Breast epithelium (tissue), 4 donors: ENCODE measurements around the gene USP53. TPM values are rescaled to one million over a fixed set of nuclear protein-coding genes. Genes with fewer than 3 reads are reported as not detected.

ENCODE experiments used
- DNase-seq, 2 donors: peaks; one replicate each; pipeline ENCODE4 v3.0.0-alpha.2; 2019; ENCODE audit warnings: low spot score in 2 of 2
- H3K27ac ChIP-seq, 2 donors: fragments of 200-600 bp; sonication (generic) in 1 of 2; one replicate each; pipeline ENCODE4 v1.5.1; 2016 to 2019; ENCODE audit warnings: mild to moderate bottlenecking in 1 of 2
- H3K27me3 ChIP-seq, 2 donors: fragments of 200-600 bp; sonication (generic) in 1 of 2; one replicate each; pipeline versions ENCODE4 v1.5.1 to v1.6.0; 2017 to 2019; ENCODE audit warnings: control low read depth in 1 of 2, mild to moderate bottlenecking in 1 of 2
- H3K36me3 ChIP-seq: fragments of 200-600 bp; one replicate; pipeline ENCODE4 v1.5.1; 2019
- H3K4me1 ChIP-seq, 2 donors: fragments of 200-600 bp; sonication (generic); one replicate each; pipeline ENCODE4 v1.5.1; 2016 to 2019; ENCODE audit warnings: control low read depth in 1 of 2
- H3K4me3 ChIP-seq, 3 donors: fragments of 200-600 bp; sonication (generic); 1 replicate in 2 of 3; 2 replicates in 1 of 3; pipeline ENCODE4 v1.5.1; 2016 to 2019; ENCODE audit warnings: mild to moderate bottlenecking in 3 of 3, moderate library complexity in 2 of 3
- H3K9me3 ChIP-seq, 2 donors: fragments of 200-600 bp; sonication (generic) in 1 of 2; one replicate each; pipeline ENCODE4 v1.5.1; 2016 to 2019; ENCODE audit warnings: control low read depth in 1 of 2
- POLR2A ChIP-seq: fragments of 450-650 bp; IDR thresholded peaks from one replicate; pipeline ENCODE4 v1.6.1; 2016; ENCODE audit warnings: antibody characterized with exemption, mild to moderate bottlenecking, moderate library complexity
- POLR2AphosphoS5 ChIP-seq, 3 donors: sonication (generic); formaldehyde crosslinking; IDR thresholded peaks; one replicate each; pipeline ENCODE4 v1.6.1; 2017; ENCODE audit warnings: antibody characterized with exemption in 3 of 3
- intact Hi-C: fragments of 100-400 bp; cut with DNase I; formaldehyde crosslinking; loops from one replicate; pipeline ENCODE4 v1.15.1; 2023; ENCODE audit warnings: low total_unique reads
- total RNA-seq, 3 donors: library from RNA; depleted of rRNA; stranded (reverse); fragments of >200 nt; gene quantifications; one replicate each; pipeline ENCODE4 v1.1.0, GENCODE V29; 2016
- TF ChIP-seq, protein P1 (sequence below), 3 donors: fragments of 450-650 bp; IDR thresholded peaks; one replicate each; pipeline ENCODE4 v1.5.1; 2016 to 2017; ENCODE audit warnings: antibody characterized with exemption in 3 of 3, mild to moderate bottlenecking in 3 of 3, moderate library complexity in 3 of 3

The USP53 gene
- total RNA-seq, 3 donors from 2014 or later = 123 to 167 (median 136) TPM

DNA sequence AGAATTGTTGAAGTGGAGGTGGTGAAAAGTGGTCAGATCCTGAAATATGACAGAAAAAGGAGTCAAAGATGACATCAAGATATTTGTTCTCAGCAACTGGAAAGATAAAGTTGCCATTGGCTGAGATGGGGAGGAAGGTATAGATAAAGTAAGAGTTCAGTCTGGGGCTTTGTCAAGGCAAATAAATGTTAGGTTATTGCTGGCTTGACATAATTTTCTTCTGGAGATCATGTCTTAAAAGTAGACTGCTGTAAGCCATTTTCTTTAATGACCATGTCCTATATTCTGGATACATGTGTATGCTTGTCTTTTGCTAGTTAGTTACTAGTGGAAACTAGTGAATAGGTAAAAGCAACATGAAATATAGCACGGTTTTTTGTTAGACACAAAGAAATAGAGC is 5.6 kb downstream of the USP53 start:
- intact Hi-C loops = no loop called here
- DNase-seq = no peak
- H3K9me3 ChIP-seq = no peaks in the 10 kb centered on the region
- TF ChIP-seq, protein P1, sequence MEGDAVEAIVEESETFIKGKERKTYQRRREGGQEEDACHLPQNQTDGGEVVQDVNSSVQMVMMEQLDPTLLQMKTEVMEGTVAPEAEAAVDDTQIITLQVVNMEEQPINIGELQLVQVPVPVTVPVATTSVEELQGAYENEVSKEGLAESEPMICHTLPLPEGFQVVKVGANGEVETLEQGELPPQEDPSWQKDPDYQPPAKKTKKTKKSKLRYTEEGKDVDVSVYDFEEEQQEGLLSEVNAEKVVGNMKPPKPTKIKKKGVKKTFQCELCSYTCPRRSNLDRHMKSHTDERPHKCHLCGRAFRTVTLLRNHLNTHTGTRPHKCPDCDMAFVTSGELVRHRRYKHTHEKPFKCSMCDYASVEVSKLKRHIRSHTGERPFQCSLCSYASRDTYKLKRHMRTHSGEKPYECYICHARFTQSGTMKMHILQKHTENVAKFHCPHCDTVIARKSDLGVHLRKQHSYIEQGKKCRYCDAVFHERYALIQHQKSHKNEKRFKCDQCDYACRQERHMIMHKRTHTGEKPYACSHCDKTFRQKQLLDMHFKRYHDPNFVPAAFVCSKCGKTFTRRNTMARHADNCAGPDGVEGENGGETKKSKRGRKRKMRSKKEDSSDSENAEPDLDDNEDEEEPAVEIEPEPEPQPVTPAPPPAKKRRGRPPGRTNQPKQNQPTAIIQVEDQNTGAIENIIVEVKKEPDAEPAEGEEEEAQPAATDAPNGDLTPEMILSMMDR (IDR thresholded peaks at IDR 0.05) = no peak
- TF ChIP-seq POLR2A = no peak
- no peak for TF ChIP-seq POLR2AphosphoS5 (IDR thresholded peaks at IDR 0.05)
- H3K4me1 ChIP-seq = peaks cover 0 to 4% of the 10 kb centered on the region in 2 donors
- H3K4me3 ChIP-seq = peak overlapping the region; percentile 4 to 94 (median 12)
- peaks cover 9% of the 10 kb centered on the region for H3K36me3 ChIP-seq
- H3K27me3 ChIP-seq = no peaks in the 10 kb centered on the region
- no peak overlapping the region for H3K27ac ChIP-seq

DNA sequence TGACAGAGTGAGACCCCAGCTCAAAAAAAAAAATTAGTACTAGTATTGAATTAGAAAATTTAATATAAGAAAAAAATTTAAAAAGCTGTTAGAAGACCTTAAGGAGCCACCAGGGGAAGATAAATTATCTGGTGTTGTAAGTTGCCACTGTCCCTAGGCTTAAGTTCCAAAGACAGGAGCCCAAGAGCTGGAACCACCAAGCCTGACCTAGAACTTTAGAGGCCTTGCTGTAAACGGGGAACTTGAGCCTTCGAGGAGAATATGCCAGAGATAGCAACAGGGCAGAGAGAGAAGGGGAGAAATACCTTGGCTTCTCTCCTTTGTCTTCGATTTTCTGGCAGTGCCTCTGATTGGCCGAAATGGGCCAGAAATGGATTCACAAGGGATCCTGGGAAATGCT is 8.9 kb downstream of the USP53 start:
- Histone ChIP-seq H3K27me3 (no peaks in the 10 kb centered on the region), H3K27ac (no peak overlapping the region), H3K36me3 (peaks cover 9% of the 10 kb centered on the region), H3K4me3 (no peak overlapping the region), H3K9me3 (no peaks in the 10 kb centered on the region), H3K4me1 (peaks cover 0 to 4% of the 10 kb centered on the region in 2 donors)
- DNase-seq = no peak
- intact Hi-C loops = no loop called here
- TF ChIP-seq POLR2A = no peak
- TF ChIP-seq, protein P1 (IDR thresholded peaks at IDR 0.05) = no peak
- no peak for TF ChIP-seq POLR2AphosphoS5 (IDR thresholded peaks at IDR 0.05)

DNA sequence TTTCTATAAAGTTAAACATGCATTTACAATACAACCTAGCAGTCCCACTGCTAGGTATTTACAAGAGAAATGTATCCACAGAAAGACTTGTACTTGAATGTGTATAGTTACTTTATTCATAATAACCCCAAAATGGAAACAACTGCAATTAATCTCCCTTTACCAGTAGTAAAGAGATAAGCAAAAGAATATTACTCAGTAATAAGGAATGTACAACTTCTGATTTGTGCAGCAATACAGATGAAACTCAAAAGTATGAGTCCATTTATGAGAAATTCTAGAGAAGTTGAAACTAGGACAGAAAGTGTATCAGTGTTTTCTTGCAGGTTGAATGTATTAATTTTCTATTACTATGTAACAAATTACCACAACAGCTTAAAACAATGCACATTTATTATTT is 15.2 kb downstream of the USP53 start:
- no peaks in the 10 kb centered on the region for H3K27me3 ChIP-seq
- no peak overlapping the region for H3K4me3 ChIP-seq
- intact Hi-C loops = no loop called here
- no peaks in the 10 kb centered on the region for H3K4me1 ChIP-seq
- no peak overlapping the region for H3K27ac ChIP-seq
- H3K9me3 ChIP-seq = no peaks in the 10 kb centered on the region
- no peaks in the 10 kb centered on the region for H3K36me3 ChIP-seq
- TF ChIP-seq, protein P1 (IDR thresholded peaks at IDR 0.05) = no peak
- TF ChIP-seq POLR2AphosphoS5 (IDR thresholded peaks at IDR 0.05) (no peak), POLR2A (no peak)
- no peak for DNase-seq

DNA sequence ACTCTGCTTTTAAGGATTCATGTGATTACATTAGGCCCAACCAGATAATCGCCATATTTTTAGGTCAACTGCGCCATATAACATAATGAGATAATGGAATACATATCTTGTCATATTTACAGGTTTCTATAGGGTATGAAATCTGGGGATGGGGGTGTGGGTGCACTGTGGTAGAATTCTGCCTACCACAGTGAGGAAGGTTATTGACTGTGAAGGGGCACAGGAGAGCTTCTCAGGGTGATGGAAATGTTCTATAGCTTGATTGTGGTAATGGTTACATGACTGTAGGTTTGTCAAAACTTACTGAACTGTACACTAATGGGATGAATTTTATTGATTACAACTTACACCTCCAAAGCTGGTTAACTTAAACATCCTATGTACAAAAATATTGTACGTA is 15.9 kb downstream of the USP53 start:
- intact Hi-C loops = no loop called here
- Histone ChIP-seq H3K27me3 (no peaks in the 10 kb centered on the region), H3K4me1 (no peaks in the 10 kb centered on the region), H3K4me3 (no peak overlapping the region), H3K36me3 (no peaks in the 10 kb centered on the region), H3K9me3 (no peaks in the 10 kb centered on the region), H3K27ac (no peak overlapping the region)
- no peak for DNase-seq
- no peak for TF ChIP-seq POLR2AphosphoS5 (IDR thresholded peaks at IDR 0.05)
- TF ChIP-seq, protein P1 (IDR thresholded peaks at IDR 0.05) = no peak
- TF ChIP-seq POLR2A = no peak

DNA sequence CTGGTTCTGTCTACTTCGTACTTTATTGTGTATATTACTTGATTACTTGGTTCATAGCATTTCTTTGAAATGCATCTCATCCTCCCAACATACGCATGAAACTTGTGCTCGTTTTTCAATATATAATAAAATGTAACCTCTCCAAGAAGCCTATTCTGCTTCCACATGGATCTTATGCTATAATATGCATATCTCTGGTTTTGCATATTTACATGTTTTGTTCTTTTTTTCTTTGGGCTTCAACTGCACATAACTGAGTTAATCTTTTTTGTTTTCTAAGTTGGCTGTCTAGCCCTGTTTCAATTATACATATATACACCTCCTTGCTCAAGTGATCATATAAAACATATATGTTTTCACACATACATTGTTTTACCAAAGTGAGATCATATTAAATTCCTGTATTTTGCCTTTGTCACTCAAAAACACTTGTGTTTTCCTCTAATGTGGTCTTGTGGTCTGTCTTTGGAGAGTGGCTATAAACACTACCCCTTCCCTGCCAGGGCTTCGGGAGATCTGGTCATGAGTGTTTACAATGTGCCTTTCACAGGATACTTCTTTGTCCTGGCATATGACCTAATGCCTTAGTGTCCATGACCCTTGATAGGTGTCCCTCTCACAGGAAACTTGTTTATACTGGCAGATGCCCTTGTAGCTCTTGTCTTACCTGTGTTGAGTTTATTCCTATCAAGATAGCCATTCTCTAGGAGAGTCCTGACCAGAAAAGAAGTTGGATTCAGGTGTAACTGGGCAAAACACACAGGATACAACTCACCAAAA is 17.6 kb downstream of the USP53 start:
- TF ChIP-seq, protein P1 (IDR thresholded peaks at IDR 0.05) = no peak
- TF ChIP-seq POLR2AphosphoS5 (IDR thresholded peaks at IDR 0.05) (no peak), POLR2A (no peak)
- H3K4me1 ChIP-seq = no peaks in the 10 kb centered on the region
- no peaks in the 10 kb centered on the region for H3K36me3 ChIP-seq
- H3K4me3 ChIP-seq = no peak overlapping the region
- intact Hi-C loops = no loop called here
- no peaks in the 10 kb centered on the region for H3K9me3 ChIP-seq
- no peak overlapping the region for H3K27ac ChIP-seq
- DNase-seq = no peak
- H3K27me3 ChIP-seq = no peaks in the 10 kb centered on the region
